HTR-8/SVneo (cell line): ENCODE data around the gene ART1.

ENCODE experiments used
- DNase-seq: peaks from one replicate; pipeline ENCODE4 v3.0.0; 2011; ENCODE audit warnings: low spot score, mixed read lengths; ENCODE audit not compliant: insufficient read length
- FAIRE-seq: peaks from 2 replicates; lab custom pipeline; 2011; peaks lifted over from hg19 to GRCh38; lab: Jason Lieb, UNC

The ART1 gene

DNA sequence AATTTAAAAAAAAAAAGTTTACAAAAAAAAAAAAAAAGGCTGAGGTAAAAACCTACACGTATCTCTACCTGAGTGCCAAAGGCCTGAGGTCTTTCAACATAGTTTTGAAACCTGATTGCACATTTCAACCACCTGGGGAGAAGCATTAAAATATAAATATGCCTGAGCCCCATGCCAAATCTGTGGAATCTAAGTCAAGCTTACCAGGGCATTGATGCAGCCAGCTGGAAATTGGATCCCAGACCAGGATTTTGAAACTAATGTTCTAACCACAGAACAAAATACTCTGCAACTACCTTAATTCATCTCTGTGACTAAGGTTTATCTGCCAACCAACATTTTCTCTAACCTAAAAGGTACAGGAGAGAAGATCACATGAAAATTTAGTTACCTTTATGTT, 65.0 kb downstream of the ART1 start:
- DNase-seq (no peak), FAIRE-seq (no peak)

DNA sequence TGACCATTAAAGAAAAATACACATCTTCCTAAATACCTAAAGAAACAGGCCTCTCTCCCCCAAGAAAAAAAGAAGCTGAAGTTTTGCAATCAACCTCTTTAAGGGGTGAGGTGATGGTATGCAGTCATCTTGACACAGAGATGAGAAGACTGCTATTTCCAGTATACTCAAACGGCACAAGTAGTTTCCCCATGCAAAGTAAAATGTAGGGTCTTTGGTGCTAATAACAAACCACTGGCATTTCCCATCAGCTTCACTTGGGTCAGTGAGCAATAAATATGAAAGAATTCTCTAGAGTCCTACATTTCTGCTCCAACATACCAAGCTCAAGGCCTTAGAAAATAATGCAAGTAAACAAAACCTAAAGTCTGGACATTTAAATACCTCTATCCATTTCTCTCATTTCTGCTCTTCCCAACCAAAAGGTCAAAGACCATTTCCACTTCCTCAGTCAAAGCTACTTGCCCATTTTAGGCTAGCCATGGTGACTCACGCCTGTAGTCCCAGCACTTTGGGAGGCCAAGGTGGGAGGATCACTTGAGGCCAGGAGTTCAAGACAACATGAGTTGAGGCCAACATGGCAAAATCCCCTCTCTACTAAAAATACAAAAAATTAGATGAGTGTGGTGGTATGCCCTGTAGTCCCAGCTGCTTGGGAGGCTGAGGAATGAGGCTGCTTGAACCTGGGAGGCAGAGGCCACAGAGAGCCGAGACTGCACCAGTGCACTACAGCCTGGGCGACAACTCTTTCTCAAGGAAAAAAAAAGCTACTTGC, 65.7 kb downstream of the ART1 start:
- no peak for FAIRE-seq
- no peak for DNase-seq

DNA sequence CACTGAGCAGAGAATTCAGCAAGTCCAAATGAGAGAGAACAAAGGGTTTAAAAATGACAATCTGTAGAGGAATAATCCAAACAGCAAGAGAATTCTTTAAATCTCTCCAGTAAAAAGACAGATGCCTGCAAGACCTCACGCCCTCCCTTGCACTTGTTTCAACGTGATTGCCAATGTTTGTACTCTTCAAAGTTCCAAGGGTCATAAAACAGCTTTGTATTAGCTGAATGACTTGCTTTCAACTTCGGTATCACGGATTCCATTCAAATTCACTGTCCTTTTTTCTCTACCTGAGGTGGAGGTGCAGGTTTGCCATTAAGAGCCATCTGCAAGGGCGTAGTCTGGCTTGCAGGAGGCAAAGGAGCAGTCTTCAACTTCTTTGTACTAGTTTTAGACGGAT, 67.3 kb downstream of the ART1 start:
- no peak for DNase-seq
- FAIRE-seq = no peak
